GM18951 (cell line): ENCODE results near the gene ZNF474.

Experiments used
- POLR2A ChIP-seq: IDR thresholded peaks from 4 replicates; pipeline ENCODE4 v1.6.1; 2011; ENCODE audit warnings: mild to moderate bottlenecking; ENCODE audit not compliant: insufficient read length, insufficient read depth; ENCODE audit errors: extremely low read depth
- in situ Hi-C: fragments of 300-500 bp; cut with MboI; formaldehyde crosslinking; loops from one replicate; pipeline ENCODE4 v1.12.0; 2022; ENCODE audit warnings: low sequenced_read_pairs, mixed read lengths, inconsistent platforms; ENCODE audit not compliant: unreplicated experiment

Gene ZNF474

DNA sequence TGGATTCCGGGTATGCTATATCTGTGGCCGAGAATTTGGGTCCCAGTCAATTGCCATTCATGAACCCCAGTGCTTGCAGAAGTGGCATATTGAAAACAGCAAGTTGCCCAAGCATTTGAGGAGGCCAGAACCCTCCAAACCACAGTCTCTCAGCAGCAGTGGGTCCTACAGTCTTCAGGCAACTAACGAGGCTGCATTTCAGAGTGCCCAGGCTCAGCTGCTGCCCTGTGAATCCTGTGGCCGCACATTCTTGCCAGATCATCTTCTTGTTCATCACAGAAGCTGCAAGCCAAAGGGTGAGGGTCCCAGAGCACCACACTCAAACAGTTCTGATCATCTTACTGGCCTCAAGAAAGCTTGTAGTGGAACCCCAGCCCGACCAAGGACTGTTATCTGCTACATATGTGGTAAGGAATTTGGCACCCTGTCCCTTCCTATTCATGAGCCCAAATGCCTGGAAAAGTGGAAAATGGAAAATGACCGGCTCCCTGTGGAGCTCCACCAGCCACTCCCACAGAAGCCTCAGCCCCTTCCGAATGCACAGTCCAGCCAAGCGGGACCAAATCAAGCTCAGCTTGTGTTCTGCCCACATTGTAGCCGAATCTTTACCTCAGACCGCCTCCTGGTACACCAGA, 23.0 kb downstream of the ZNF474 start:
- in situ Hi-C loops: no loop called here
- TF ChIP-seq POLR2A: no peak

GRCh38 chr5:122153230-122153629, 23.9 kb downstream of the ZNF474 start:
- in situ Hi-C loops: no loop called here
- TF ChIP-seq POLR2A: no peak

GRCh38 chr5:122153774-122154173, 24.4 kb downstream of the ZNF474 start:
- TF ChIP-seq POLR2A: no peak
- in situ Hi-C loops: no loop called here

DNA sequence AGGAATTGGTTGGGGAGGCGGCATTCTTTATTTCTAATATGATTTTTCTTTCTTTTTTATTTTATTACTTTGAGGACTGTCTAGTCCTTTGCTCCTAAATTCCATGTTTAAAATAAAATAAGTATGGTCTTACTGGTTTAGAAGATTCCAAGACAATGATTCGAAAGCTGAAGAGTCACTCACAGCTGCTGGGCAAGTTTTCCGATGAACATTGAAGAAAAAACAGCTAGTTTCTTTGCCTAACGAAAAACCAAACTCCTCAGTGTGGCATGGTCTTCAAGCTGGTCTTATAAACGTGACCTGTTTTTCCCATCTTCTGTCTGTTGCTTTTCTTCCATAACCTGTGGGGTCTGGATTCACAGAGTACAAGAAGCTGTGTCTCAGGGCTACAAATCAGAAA, 25.1 kb downstream of the ZNF474 start:
- TF ChIP-seq POLR2A: no peak
- in situ Hi-C loops: no loop called here

DNA sequence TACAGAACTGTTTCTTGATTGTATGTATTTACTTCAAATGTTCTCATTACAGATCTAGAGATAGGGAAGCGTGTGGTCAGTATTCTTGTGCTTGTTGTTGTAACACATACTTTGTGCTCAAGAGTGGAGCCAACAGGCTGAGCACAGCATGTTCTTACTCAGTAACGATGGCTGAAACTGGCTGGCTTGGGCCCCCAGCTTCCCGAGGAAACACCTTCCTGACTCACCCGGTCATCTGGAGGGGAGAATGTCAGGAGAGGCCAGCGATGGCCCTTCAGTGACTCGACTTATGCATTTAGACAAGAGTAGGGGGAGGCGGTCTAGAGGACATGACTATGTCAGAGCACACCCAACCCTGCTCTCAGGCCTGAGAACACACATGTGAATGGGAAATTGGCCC, 25.6 kb downstream of the ZNF474 start:
- in situ Hi-C loops: no loop called here
- no peak for TF ChIP-seq POLR2A

- in situ Hi-C loops: no loop called here
- no peak for TF ChIP-seq POLR2A
These were observed 26.2 kb downstream of the ZNF474 start for GRCh38 chr5:122155546-122155945.

- TF ChIP-seq POLR2A: no peak
- in situ Hi-C loops: no loop called here
These were observed 27.5 kb downstream of the ZNF474 start for GRCh38 chr5:122156724-122157325.

DNA sequence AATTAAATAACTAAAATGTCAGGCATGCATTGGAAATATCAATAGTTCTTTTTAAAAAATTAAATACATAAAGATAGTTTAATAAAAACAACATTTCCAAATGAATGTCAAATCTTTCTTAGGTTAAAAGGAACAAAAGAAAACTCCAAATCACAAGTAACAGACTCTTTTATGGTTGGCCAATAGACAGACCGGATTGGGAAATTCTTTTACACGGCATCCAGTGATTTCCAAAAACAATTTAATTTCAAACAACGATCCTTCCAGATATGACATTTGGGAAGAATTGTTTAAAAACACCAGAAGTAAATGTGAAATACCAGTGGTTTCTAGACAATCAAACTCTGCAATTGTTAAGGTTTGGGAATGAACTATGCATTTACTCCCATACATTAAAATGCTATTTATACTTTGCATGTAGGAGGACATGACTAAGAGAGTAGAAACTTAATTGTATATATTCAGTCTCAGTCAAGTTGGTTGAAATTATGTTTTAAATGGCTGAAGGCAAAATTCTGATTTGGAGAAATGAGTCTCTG, 32.8 kb downstream of the ZNF474 start:
- TF ChIP-seq POLR2A: no peak
- in situ Hi-C loops: no loop called here

- in situ Hi-C loops: no loop called here
- no peak for TF ChIP-seq POLR2A
These were observed 34.0 kb downstream of the ZNF474 start for GRCh38 chr5:122163121-122164069.

DNA sequence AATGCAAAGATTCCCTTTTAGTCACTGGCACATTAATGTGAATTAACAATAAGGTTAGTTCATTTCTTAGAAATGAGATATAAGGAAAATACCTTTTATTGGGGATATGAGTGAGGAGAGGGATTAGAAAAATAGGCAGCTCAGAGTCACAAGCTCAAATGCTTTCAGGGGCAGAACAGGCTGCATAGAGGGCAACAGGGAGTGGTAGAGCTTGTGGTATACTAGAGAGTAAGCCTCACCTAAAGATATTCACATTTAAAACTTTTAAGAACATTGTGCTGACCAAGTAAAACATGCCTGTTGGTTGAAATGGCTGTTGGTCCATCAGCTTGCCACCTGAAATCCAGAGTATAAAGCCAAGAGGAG, 34.7 kb downstream of the ZNF474 start:
- TF ChIP-seq POLR2A: no peak
- in situ Hi-C loops: no loop called here

DNA sequence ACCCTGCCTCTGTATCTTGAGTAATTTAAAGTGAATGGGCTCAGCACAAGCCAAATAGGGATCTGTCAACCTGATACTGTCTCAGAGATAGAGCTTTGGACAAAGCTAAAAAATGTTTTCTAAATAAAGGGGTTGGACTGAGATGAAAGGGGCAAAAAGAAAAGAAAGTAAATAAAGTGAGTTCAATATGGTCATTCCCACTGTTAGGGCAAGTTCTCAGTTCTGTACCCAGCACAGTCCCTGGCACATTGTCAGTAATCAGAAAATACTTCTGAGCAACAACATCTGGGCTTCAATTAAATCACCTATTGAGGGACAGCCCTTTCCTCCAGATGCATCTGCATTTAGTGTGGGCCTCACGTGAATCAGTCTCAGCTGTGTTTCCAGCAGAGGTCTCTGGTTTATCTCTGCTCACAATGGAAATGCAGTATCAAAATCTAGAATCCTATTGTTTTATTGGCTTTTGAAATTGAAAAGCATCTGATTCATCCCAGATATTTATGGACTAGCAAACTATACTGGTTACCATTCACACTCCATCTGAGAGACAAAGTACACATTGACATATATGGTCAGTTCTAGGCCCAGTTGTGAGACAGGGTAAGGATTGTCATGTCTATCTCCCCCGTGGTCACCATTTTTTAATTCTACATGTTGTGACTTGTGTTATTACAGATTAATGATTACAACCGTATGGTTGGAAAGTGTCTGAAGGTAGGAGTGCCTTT, 35.6 kb downstream of the ZNF474 start:
- in situ Hi-C loops: no loop called here
- no peak for TF ChIP-seq POLR2A

DNA sequence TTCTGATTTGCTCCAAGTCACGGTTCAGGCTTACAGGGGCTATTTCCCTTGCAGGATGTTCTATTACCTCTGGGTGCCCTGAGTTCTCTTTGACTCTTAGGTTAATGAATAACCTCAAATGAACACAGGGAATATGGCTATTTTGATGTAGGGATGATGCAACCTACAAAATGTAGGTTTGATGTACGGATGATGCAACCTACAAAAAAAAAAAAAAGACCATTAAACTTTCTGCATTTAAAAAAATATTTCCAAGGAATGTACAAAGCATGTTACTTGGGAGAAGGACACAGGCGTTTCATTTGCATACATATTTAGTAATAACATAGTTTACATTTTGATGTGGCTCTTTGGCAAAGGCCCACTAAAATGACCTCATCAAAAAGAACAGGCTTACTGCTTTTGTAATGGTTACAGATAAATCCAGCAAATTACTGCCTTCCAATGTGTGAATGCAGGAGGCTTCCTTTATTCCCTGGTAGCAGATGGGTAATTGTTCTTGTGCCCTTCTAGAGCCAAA, 36.3 kb downstream of the ZNF474 start:
- TF ChIP-seq POLR2A: no peak
- in situ Hi-C loops: no loop called here
